GM19238 (cell line): ENCODE results near the gene ATF4.

Experiments used
- DNase-seq: peaks from one replicate; pipeline ENCODE4 v3.0.0; 2011; ENCODE audit warnings: low spot score; ENCODE audit not compliant: insufficient read length

Gene ATF4

GRCh38 chr22:39528080-39528661 lies 7.8 kb downstream of the ATF4 start:
- no peak for DNase-seq

DNA sequence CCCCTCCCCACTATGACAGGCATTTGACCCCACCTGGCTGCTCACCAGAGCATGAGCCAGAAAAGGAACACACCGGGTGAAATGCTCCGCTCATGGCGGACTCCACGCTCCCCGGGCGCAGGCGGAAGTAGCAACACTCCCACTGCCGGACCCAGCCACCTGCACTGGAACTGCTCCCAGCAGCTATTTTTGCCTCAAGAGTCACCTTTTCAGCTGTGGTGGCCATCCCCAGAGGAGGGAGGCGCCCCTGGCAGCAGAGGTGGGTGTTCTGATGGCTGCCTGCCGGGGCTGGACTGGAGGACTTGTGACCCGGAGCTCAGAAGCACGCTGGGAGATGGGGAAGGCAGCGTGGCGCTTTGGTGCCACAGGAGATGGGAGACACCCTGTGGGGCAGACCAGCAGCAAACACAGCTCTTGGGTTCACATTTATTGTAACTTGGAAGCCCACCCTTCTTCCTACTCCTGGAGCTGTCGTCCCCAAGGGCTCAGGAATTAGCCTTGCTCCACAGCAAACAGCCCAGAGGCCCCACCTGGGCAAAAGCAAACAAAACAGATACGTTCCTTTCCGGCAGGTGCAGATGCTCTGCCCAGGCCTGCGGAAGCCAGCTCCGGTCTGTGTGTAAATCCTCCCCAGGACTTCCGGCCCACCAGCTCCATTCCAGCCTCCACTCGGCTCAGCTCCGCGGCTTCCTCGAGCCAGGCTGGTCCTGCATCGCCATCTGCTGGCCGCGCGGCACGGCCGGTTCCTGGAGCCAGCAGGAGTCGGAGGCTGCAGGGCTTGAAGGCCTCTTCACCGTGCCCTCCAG lies 8.5 kb downstream of the ATF4 start:
- DNase-seq: peak; percentile 71

DNA sequence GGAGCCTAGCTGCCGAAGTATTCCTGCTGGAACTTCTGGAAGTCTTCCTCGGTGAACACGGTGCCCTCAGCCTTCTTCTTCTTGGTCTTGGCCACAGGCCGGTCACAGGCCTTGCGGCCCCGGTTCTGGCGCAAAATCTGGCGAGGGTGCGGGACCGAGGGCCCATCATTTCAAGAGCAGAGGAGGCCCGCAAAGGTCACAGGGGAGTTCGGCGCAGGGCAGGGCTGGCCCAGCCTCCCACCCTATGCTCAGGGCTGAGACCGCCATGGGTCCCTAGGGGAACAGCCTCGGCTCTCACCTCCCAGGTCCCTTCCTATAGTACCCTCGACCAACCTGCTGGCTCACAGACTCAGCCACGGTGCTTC lies 9.1 kb downstream of the ATF4 start:
- DNase-seq: no peak

GRCh38 chr22:39530116-39530515 lies 9.8 kb downstream of the ATF4 start:
- no peak for DNase-seq

GRCh38 chr22:39530692-39531331 lies 10.4 kb downstream of the ATF4 start:
- DNase-seq: no peak

GRCh38 chr22:39532215-39533073 lies 12.1 kb downstream of the ATF4 start, which contains the start of gene RPS19BP1:
Gene RPS19BP1, minus strand, starts transcription at chr22:39532748. Its CDS starts 10 bp downstream, at chr22:39532738.
- peak; percentile 97 for DNase-seq

- no peak for DNase-seq
Observed at GRCh38 chr22:39534092-39534506, 13.7 kb downstream of the ATF4 start.

DNA sequence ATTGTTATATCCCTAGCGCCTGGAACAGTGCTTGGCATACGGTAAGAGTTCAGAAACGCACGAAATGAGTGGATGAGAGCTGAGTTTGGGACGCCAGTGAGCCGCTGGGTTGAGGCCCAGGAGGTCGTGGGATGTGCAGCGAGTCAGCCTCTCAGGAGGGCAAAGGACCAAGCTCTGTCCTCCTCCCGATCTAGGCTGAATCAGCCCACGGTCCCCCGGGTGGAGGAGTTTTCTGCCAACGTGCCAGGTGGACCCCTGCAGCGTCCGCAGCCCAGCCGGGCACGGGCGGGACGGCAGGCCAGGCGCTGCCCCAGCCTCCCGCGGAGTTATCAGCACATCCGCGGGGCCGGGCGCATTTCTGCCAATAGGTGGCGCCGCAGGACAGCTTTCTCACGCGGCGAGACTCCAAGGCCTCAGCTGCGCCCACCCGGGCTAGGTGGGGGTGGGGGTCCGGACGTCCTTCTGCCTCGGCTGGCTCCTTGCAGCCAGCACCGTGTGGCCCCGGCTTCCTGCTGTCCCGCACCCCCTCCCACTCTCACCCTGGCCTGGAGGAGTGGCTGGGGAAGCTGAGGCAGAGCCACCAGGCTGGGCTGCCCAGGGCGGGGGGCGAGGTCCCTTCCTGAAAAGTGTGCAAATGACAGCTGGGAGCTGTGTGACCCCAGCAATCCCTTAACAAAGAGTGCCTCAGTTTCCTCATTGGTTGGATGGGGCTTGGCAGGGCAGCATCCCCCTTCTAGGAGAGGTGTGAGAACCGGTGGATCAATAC lies 14.4 kb downstream of the ATF4 start:
- DNase-seq: peak; percentile 68

DNA sequence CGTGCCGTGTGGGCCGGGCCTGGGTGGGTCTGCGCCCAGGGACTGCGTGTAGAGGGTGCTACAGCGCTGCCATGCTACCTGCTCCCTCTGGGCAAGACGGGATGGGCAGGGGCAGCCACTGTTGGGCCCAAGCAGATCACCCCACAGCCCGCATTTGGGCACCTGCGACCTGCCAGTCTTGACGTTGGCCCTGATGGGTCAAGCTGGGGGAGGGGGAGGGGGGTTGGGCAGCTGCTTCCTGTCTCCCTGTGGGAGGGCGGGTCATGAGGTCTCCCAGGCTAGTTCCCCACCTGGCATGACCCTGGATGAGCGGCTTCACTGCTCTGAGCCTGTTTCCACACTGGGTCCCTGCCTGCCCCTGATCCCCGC lies 15.0 kb downstream of the ATF4 start:
- DNase-seq: no peak

DNA sequence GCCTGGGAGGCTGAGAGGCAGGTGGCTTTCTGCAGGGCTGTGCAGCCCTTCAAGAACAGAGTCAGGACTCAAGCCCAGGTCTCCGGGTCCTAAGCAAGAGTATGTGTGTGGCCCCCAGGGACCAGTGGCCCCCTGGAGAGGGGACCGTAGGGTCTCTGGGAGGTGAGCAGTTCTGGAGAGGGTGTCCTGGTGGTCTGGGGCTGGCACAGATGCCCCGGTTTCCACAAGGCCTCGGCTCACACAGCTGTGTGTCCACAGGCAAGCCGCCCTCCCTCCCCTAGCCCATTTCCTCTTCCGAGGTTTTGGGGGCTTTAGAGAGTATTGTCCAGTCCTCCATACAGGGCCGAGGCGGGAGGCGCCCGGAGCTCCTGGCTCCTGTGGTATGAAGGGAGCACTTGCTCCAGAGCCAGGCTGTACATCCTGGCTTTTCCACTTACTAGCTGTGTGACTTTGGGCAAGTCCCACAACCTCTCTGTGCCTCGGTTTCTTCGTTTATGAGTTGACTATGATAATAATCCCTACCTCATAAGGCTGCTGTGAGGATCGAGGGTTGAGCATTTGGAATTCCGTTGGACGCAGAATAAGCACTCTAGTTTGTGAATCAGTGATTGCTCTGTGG lies 15.6 kb downstream of the ATF4 start:
- DNase-seq: no peak

DNA sequence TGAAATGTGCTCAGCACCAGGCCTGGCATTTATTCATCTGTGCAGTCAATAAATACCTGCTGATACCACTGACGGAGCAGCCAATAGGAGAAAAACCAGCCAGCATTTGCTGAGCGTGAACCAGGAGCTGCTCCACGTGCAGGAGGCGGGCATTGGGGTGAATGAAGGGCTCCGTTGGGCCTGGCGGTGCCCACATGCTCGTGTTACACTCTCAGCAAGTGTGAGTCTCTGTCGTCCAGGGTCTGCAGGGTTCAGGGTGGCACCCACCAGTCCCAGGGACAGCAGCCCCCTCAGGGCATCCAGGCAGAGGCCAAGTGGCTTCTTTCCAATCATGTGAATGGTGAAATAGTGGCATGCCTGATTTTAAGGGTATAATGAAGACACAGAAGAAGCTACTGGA lies 16.3 kb downstream of the ATF4 start:
- no peak for DNase-seq

- no peak for DNase-seq
Observed at GRCh38 chr22:39537975-39538374, 17.6 kb downstream of the ATF4 start.

DNA sequence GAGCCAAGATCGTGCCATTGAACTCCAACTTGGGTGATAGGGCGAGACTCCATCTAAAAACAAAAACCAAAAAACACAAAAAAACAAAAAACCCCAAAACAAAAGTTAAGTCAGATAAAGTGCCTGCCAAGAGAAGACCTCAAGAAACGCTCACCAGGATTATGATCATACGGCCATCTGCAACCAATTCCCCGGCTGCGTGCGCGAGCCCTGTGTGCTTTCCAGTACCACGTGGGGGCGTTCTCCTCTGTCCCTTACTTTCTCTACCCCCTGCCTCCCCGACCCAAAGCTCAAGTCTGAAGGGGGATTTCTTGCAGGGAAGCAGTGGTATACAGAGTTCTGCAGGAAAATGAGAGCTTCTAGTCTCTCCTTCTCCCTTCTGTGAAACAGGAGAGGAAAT lies 22.7 kb downstream of the ATF4 start:
- DNase-seq: no peak

DNA sequence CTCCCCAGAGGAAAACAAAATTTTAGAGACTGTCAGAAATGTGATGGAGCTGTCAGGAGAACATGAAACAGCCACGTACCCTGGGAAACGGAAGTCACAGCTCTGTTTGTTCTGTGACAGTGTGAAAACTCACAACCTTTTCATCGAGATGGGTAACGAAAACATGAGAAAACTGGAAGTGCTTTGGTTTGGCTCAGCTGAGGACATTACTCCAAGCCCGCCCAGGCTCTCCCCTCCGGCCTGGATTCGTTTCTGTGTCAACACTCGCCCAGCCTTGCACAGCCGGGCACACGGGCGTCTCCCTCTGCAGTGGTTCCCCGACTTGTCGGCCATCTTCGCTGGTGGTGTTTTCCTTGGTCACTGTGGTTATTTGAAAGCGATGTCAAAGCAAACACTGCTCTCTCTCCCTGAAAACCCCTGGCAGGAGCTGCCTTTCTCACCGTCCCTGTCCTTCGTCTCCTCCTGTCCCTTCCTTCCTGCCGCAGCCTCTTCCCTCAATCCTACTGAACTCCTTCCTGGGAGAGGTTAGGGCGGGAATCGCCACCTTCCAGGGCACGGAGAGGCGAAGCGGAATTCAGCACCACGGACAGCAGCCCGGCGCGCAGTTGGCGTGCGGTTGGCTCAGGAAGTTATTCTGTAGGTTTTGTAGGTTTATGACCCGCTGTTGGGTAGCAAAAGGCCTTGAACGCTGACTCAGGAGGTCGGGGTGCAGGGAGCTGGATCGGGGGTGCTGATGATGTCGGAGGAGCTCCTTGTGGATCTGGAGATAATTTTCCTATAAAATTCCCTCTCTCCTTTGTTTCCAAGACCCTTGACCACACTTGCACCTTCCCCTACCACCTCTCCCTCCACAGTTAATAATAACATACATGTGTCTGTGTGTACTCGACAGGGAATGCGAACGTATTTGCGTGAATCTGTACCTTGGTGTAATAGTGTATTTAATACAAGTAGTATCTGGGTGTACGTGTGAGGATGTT lies 25.3 kb downstream of the ATF4 start:
- DNase-seq: no peak

GRCh38 chr22:39546889-39547586 lies 26.7 kb downstream of the ATF4 start:
- no peak for DNase-seq

- DNase-seq: no peak
Observed at GRCh38 chr22:39547587-39547947, 27.2 kb downstream of the ATF4 start.

- DNase-seq: no peak
Observed at GRCh38 chr22:39553429-39553828, 33.1 kb downstream of the ATF4 start.

GRCh38 chr22:39554151-39554550 lies 33.8 kb downstream of the ATF4 start:
- DNase-seq: no peak
